GM18870 (cell line): ENCODE data around the gene MAST3.
"Not testable (repeated sequence)": the region's sequence is repeated elsewhere in the genome, so short reads cannot be mapped to it uniquely, and the experiment has no call there.

ENCODE experiments used
- ATAC-seq: cut with Tn5 transposase; IDR thresholded peaks from one replicate; pipeline ENCODE4 v1.9.1; 2021; ENCODE audit warnings: moderate library complexity; ENCODE audit not compliant: unreplicated experiment

Gene MAST3

DNA sequence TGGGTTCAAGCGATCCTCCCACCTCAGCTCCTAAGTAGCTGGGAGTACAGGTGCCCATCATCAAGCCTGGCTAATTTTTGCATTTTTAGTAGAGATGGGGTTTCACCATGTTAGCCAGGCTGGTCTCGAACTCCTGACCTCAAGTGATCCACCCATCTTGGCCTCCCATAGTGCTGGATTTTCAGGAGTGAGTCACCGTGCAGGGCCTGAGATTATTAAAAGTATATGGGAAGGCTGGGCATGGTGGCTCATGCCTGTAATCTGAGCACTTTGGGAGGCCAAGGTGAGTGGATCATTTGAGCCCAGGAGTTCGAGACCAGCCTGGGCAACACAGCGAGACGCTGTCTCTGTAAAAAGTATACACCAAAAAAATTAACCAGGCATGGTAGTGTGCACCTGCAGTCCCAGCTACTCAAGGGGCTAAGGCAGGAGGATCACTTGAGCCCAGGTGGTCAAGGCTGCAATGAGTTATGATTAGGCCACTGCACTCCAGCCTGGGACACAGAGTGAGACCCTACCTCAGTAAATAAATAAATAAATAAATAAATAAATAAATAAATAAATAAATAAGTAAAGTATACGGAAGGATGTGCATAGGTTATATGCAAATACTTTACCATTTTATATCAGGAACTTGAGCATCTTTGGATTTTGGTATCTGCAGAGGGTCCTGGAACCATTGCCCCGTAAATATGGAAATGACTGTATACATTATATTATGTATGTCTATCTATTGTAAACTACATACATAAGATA is 11.7 kb upstream of the MAST3 start:
- no peak for ATAC-seq

DNA sequence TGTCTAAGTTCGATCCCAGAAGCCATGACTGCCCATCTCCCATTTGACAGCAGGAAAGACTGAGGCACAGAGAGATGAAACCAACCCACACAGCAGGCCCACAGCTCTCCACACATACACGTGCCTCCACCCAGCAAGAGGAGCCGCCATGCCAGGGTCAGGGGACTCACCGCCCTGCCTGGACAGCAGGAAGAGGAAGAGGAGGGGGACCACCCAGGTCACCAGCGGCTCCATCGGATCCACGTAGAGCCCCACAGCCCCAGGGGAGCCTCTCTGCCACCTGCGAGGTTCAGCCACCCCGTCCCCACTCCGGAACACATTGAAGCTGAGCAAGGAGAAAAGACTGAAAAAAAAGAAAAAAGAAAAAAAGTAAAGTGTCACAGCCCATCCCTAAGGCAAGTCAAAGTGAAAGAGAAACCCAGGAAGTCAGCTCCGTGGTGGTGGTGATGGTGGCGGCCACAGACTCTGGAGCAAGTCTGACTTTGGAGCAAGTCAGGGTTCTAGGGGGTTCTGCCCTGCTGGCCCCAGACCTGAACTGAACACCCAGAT is 10.9 kb upstream of the MAST3 start, which contains the start of gene IL12RB1:
Gene IL12RB1 (minus strand): TSS at position 345 of the 549 bp plus-strand sequence. CDS start 111 bp downstream, at position 234.
- no peak for ATAC-seq

DNA sequence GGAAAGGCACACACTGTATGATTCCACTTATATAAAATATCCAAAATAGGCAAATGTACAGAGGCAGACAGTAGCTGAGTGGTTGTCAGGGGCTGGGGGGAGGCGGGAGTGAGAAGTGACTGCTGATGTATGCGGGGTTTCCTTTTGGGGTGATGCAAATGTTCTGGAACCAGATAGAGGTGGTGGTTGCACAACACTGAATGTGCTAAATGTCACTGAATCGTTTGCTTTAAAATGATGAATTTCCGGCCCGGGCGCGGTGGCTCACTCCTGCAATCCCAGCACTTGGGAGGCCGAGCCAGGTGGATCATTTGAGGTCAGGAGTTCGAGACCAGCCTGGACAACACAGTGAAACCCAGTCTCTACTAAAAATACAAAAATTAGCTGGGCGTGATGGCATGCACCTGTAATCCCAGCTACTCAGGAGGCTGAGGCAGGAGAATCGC is 8.5 kb upstream of the MAST3 start:
- ATAC-seq, result not testable (repeated sequence)

DNA sequence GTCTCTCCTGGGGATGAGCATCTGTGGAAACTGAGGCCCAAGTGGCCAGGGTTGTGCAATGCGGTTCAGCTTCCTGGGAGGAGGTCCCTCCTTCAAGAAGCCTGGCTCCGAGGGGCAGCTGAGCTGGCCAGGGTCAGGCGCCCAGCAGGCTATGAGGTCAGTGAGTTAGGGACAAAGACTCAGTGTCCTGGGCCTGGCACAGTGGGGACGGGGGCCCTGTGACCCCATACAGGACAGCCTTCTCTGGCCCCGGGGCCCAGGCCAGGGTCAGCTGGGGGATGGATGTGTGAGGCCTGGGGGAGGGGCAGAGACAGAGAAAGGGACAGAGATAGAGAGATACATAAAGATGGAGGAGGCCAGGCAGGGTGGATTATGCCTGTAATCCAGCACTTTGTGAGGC is 7.9 kb upstream of the MAST3 start:
- ATAC-seq, result no peak

DNA sequence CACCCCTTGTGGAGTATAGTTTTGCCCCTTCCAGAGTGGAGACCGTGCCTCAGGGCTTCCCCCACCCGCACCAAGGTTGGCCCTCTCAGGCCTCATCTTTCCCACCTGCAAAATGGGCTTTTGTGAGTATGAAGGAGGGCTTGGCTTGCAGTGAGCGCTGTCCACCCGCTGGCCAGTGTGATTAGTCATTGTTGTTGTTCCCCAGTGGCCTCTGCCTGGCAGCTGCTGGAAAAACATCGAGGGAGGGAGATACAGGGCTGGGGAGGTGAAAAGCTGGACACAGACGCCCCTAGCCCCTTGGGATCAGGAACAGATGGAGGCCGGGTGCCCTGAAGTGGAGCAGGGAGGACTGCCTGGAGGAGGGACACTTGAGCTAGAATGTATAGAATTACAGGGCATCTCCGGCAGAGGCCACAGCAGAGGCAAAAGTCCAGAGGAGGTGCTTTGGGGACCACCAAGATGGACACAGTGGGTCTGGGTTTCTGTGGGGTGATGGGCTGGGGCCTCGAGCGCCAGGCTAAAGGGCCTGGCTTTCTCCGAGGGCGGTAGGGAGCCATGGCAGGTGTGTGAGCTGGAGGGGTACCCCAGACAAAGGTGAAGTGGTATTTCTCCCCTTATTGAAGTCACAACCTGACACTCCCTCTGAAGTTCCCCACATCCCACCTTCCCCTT is 6.9 kb upstream of the MAST3 start:
- no peak for ATAC-seq

DNA sequence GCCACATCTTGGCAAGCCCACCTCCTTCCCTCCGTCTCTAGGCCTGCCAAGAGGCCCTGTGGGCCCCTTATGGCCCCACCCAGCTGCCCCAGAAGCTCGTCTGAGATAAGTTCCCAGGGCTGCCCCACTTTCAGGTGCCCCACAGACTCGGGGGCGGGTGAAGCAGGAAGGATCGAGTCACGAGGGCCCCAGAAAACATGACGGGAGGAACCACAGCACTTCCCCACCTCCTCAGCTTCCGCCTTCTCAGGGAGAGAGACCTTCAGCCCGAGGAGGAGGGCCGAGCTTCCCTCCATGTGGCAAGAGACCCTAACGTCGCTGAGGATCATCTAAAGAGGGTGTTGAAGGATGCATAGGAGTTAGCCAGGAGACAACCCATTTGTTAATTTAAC is 6.4 kb upstream of the MAST3 start:
- no peak for ATAC-seq

DNA sequence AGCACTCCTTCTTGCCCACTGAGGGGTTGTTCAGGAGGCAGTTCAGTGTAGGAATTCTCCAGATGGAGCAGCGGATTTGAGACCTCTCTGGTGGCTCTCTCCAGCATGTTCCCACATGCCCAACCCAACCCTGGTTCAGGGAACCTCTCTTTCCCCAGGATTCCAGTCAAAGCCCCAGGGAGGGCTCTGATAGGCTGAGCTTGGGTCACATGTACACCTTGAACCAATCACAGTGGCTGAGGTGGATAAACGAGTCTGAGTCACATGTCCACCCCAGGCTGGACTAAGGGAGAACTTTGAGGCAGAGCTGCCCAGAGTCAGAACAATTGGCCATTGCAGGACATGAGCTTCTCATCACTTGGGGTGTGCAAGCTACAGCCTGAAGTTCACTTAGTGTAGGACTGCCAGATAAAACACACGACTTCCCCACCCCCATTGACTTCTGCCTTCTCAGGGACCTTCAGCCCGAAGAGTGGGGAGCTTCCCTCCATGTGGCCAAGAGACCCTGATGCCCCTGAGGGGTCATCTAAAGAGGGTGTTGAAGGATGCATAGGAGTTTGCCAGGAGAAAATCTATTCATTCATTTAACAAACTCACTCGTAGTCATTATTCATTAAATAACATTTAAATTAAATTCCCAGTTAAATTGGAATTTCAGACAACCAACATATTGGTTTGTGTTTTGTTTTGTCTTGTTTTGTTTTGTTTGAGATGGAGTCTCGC is 4.0 kb upstream of the MAST3 start:
- ATAC-seq, result no peak

DNA sequence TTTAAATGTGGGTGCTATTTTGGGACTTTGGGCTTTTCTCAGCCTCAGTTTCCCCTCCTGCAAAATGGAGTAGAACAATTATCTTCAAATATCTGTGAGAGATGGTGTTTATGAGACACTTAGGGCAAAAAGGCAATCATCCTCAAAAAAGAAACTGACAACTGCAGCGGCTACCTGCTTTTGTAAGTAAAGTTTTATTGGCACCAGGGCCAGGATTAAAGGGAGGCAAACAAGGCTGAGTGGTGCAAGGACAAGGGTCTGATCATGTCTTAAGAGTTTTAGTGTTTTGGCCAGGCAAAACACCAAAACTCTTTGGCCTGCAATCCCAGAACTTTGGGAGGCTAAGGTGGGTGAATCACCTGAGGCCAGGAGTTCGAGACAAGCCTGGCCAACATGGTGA is 1.3 kb upstream of the MAST3 start:
- no peak for ATAC-seq

DNA sequence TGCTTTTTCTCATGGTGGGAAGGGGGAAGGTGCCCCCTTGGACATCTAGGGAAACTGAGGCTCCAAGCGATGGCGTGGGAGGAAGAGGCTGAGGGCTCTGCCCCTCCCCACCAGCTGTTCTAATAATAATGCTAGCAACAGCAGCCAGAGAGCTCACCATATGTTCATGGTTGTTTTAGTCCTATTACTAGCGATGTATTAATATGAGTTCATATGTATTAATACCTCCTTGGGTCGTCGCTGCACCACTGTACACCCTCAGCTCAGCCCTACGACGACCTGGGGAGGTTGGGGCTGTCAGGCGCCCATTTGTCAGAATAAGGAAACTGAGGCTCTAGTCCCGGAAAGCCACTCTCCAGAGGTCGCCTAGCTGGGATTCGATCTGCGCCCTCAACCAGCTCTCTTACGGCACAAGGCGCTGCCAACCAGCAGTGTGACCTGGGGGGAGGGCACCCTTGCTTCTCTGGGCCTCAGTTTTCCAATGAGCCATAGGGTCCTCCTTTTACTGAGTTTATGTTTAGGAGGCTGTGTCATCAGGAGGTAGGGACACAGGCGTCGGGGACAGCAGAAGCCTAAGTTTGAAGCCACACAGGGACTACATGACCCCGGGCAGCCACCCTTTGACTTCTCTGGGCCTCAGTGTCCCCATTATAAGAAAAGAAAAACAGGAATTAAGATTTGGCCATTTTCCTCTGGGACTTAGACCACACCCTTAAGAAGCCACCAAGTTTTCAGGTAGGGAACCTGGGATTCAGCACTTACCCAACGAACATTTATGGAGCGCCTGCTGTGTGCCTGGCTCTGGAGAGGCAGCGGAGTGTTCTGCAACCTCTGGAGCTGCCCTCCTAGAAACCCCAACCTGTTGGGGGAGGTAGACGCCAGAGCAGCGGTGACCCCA is 664 bp downstream of the MAST3 start:
- ATAC-seq, result no peak

DNA sequence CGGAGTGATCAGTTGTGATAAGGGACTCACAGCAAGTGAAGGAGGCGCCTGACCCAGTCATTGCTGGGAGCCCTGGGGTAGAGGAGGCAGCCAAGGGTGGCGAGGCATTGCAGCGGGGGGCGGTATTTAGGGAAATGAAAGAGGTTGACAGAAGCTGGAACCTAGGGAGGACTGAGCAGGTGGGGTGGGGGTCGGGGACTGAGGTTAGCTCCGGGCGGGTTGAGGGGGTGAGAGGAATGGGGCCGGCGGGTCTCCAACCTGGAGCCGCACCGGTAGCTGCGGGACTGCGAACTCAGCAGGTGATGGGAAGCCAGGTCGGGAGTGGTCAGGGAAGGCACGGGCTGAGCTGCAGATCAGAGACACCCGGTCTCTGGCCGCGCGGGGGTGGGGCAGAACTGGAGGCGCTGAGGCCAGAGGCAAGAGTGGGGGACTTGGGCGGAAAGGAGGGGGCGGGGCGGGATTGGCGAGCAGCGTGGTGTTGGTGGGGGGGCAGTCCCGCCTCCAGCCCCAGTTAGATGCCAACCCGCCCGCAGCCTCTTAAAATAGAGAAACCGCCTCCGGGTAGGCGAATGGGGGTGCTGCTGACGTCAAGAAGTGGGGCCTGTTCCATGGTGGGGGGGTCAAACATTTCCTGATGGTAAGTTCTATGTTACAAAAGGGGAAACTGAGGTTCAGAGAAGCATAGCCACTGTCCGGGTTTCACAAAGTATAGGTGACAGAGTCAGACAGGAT is 1.5 kb downstream of the MAST3 start:
- ATAC-seq, result no peak

DNA sequence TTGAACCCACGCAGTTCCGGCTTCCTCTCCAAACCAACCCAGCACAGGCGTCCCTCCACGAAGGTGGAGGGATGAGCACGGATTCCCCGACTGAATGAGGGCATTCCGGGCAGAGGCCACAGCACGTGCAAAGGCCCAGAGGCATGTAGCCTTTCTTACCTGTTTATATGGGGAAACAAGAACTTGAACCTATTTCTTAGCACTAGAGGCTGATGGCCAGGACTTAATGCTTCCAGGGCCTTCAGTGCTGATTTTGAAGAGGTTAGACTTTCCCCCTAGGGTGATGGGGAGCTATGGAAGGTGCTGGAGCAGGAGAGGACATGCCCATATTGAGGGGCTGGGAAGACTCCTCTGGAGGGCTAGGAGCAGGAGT is 2.0 kb downstream of the MAST3 start:
- ATAC-seq, result no peak

DNA sequence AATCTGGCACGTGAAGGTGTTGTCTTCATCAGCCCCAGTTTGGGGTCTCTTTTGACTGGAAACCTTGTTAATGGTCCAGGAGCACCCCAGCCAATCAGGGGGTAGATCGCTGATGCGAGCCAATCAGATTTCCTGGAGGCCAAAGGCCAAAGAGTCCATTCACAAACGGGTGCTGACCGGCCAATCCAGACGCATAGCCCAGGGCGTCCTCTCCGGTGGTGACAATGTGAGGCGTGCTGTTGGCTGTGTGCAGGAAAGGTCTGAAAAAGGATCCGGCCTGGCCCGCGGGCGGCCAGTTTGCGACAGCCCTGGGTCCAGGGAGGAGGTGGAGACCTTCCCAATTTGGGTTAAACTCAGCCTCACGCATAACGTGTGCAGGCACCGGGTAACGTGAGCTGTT is 3.1 kb downstream of the MAST3 start:
- ATAC-seq, result no peak

DNA sequence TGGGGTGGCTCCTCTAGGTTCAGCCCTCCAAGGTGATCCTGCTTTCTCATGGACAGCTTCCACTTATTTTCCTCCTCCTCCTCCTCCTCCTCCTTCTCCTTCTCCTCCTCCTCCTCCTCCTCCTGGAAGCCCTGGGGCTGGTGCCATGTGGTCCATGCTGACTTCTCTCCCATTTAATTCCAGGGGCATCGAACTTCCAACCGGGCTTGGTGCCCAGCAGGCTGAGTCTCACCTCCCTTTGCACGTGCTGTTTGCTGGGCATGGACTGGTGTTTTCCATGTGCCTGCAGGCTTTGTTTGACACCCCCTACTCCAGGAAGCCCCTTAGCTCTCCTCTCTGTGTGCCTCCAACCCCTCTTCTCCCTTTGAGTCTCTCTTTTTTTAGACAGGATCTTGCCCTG is 3.7 kb downstream of the MAST3 start:
- ATAC-seq, result no peak

DNA sequence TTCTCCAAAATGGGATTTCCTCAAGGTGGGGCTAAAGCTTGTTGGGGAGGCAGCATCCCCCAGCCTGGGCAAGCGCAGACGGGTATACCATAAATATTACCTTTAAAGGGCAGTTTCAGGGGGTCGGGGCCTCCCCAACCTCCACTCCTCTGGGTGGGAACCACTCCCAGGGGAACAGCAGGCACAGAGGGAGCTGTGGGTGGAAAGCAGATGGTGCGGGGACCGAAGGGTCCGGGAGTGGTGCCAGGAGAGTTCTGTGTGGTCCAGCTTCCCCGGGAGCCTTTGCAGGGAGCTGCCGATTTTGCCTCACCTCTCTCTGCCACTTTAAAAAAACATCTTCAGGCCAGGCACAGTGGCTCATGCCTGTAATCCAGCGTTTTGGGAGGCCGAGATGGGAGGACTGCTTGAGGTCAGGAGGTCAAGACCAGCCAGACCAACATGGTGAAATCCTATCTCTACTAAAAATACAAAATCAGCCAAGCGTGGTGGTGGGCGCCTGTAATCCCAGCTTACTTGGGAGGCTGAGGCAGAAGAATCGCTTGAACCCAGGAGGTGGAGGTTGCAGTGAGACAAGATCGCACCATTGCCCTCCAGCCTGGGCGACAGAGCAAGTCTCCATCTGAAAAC is 5.5 kb downstream of the MAST3 start:
- no peak for ATAC-seq

DNA sequence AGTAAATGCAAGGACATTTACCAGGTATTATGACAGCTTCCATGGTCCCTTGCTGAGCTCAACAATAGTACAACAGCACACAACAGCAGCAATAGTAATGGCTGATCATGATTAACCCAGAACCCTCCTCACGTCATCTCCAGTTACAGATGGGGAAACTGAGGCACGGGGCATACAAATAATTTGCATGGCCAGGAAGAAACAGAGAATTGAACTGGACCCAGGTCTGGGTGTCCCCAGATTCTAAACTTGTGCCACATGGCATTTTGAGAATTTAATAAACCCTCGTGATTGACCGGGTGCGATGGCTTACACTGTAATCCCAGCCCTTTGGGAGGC is 7.2 kb downstream of the MAST3 start:
- no peak for ATAC-seq

DNA sequence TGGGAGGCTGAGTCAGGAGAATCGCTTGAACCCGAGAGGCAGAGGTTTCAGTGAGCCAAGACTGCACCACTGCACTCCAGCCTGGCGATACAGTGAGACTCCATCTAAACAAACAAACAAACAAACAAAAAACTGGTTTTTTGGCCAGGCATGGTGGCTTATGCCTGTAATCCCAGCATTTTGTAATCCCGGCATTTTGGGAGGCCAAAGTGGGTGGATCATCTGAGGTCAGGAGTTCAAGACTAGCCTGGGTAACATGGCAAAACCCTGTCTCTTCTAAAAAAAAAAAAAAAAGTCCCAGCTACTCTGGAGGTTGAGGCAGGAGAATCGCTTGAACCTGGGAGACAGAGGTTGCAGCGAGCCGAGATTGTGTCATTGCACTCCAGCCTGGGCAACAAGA is 7.7 kb downstream of the MAST3 start:
- ATAC-seq, result not testable (repeated sequence)

DNA sequence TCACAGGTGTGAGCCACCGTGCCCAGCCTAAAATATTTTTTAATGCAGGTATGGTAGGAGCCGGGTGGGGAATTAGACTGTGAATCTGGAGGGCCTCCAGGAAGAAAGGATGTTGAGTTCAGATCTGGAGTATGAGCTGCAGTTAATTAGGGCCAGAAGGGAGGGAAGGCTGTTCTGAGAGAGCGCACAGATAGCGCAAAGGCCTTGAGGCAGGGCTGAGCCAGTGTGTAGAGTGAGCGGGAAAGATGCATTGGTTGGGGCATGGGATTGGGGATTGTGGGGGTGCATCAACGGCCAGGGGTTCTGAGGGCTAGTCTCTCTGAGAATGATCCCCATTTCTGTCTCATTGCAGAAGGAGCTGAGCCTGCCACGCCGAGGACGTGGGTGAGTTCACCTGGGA is 9.7 kb downstream of the MAST3 start:
- no peak for ATAC-seq

DNA sequence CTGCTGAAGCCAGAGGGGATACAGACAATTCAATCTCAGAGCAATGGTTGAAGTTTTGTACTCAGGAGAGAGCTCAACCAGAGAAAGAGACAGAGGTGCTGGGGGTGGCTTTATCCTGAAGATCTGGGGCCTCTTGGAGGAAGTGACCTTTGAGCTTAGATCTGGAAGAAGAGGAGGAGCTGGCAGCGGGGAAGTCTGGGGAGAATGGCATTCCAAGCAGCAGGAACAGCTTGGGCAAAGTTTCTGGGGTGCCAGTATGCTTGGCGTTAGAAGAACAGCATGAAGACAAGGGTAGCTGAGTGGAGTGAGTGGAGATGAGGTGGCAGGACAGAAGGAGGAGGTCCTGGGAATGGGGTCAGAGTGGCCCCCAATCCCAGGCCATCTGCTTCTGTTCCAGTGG is 11.3 kb downstream of the MAST3 start:
- no peak for ATAC-seq

DNA sequence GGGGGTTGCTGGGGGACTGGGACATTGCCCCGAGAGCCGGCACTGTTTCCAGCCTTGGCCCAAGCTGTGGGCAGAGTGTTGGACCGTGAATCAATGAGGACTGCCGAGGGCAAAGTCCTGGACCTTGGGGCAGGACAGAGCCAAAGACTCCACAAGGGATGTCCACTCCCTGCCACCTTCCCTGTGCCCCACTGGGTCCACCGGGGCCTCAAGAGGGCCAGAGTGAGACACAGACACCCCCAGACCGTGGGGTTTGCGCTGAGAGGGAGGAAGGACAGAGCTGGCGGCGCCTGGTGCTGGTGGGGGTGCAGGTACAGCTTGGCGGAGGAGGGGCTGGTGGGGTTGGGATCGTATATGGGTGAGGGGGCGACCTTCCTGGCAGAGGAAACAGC is 11.8 kb downstream of the MAST3 start:
- no peak for ATAC-seq
